Endodermal cell (in vitro differentiated cells): ENCODE results near the gene SLC9A8. TPM values are rescaled to one million over a fixed set of nuclear protein-coding genes. Genes with fewer than 3 reads are reported as not detected.

Experiments used
- DNase-seq: peaks from one replicate; pipeline ENCODE4 v3.0.0-alpha.2; 2017
- H3K27ac ChIP-seq: 2 replicates; pipeline ENCODE4 v1.5.1; 2013; ENCODE audit warnings: mild to moderate bottlenecking, low read depth, low read length, moderate library complexity
- H3K27me3 ChIP-seq: 2 replicates; pipeline ENCODE4 v1.6.1; 2013; ENCODE audit warnings: mild to moderate bottlenecking, low read length, moderate library complexity; ENCODE audit not compliant: insufficient read depth, control insufficient read depth, poor library complexity, severe bottlenecking
- H3K36me3 ChIP-seq: 2 replicates; pipeline ENCODE4 v1.7.0; 2013; ENCODE audit warnings: mild to moderate bottlenecking, low read length, moderate library complexity; ENCODE audit not compliant: control insufficient read depth, insufficient read depth
- H3K4me1 ChIP-seq: one replicate; pipeline ENCODE4 v1.7.0; 2013; ENCODE audit warnings: low read length; ENCODE audit not compliant: control insufficient read depth, insufficient read depth
- H3K4me3 ChIP-seq: 2 replicates; pipeline ENCODE4 v1.5.1; 2013; ENCODE audit warnings: mild to moderate bottlenecking, low read length, moderate library complexity
- H3K9ac ChIP-seq: 2 replicates; pipeline ENCODE4 v1.6.1; 2013; ENCODE audit warnings: mild to moderate bottlenecking, low read length, moderate library complexity; ENCODE audit not compliant: poor library complexity, severe bottlenecking; ENCODE audit errors: extremely low read depth
- H3K9me3 ChIP-seq: 2 replicates; pipeline ENCODE4 v1.6.1; 2013; ENCODE audit warnings: mild to moderate bottlenecking, low read length, moderate library complexity; ENCODE audit not compliant: control insufficient read depth
- H3K27ac Mint-ChIP-seq: 2 replicates; pipeline ENCODE4 v1.8.0; 2020; ENCODE audit warnings: mixed read lengths
- H3K27me3 Mint-ChIP-seq: 2 replicates; pipeline ENCODE4 v1.8.0; 2021; ENCODE audit warnings: mild to moderate bottlenecking, mixed read lengths; ENCODE audit not compliant: insufficient read depth
- H3K36me3 Mint-ChIP-seq: 2 replicates; pipeline ENCODE4 v1.8.0; 2020; ENCODE audit warnings: low read depth, mixed read lengths
- H3K4me1 Mint-ChIP-seq: 2 replicates; pipeline ENCODE4 v1.8.0; 2020; ENCODE audit warnings: mixed read lengths
- H3K4me3 Mint-ChIP-seq: 2 replicates; pipeline ENCODE4 v1.8.0; 2020; ENCODE audit warnings: mild to moderate bottlenecking, moderate library complexity, mixed read lengths
- H3K9me3 Mint-ChIP-seq: 2 replicates; pipeline ENCODE4 v1.8.0; 2020; ENCODE audit warnings: mild to moderate bottlenecking, mixed read lengths
- CTCF ChIP-seq: fragments of 200-600 bp; sonication (generic); conservative IDR thresholded peaks from 2 replicates; pipeline ENCODE4 v1.5.0; 2021; ENCODE audit warnings: antibody characterized with exemption, mild to moderate bottlenecking
- WGBS, 2 experiments: methylation state at CpG; one replicate each; pipeline versions ENCODE4 v1.1.5 to v1.1.7; 2013; ENCODE audit warnings: missing lambda C conversion rate in 2 of 2, mixed read lengths in 1 of 2; ENCODE audit not compliant: insufficient coverage in 1 of 2, insufficient read length in 1 of 2; 5-methylcytosine and 5-hydroxymethylcytosine counted together
- total RNA-seq, 2 donors: library from RNA; stranded (reverse); fragmentation: NEBNext Ultra II Directional in 1 of 2; extraction: Animal tissue kit (Norgen Biotek cat#: 25700) in 1 of 2; gene quantifications; 2 replicates in 1 of 2; 3 replicates in 1 of 2; pipeline ENCODE4 v1.2.1, GENCODE V29; 2021

SLC9A8 gene
- total RNA-seq, 2 donors from 2014 or later, result 8.6 to 10.3 TPM

- Histone ChIP-seq H3K9me3 (no peaks in the 10 kb centered on the region), H3K27ac (peak overlapping the region; percentile 100), H3K4me3 (peak overlapping the region; percentile 98), H3K36me3 (peaks cover 7% of the 10 kb centered on the region), H3K4me1 (peaks cover 6% of the 10 kb centered on the region), H3K9ac (peak overlapping the region; percentile 97), H3K27me3 (no peaks in the 10 kb centered on the region)
- Mint-ChIP-seq H3K4me1 (peaks cover 21% of the 10 kb centered on the region), H3K27me3 (peaks cover 9% of the 10 kb centered on the region), H3K9me3 (peaks cover 2% of the 10 kb centered on the region), H3K4me3 (peak overlapping the region; percentile 86), H3K36me3 (no peaks in the 10 kb centered on the region), H3K27ac (peak overlapping the region; percentile 92)
- DNase-seq, result peak; percentile 77
- 1 to 9% methylated on average over 15 to 19 of the region's 19 CpGs for WGBS, 2 experiments
- TF ChIP-seq CTCF, result no peak
Observed at GRCh38 chr20:49914310-49915117, 101.9 kb downstream of the SLC9A8 start.

GRCh38 chr20:49915118-49915379 lies 102.4 kb downstream of the SLC9A8 start:
- peak overlapping the region; percentile 86 for H3K4me3 Mint-ChIP-seq
- H3K27ac Mint-ChIP-seq, result peak overlapping the region; percentile 92
- no peaks in the 10 kb centered on the region for H3K27me3 ChIP-seq
- H3K9ac ChIP-seq, result peak overlapping the region; percentile 97
- peaks cover 2% of the 10 kb centered on the region for H3K9me3 Mint-ChIP-seq
- TF ChIP-seq CTCF, result no peak
- WGBS, 2 experiments, result 0% methylated on average over 12 to 23 of the region's 23 CpGs
- peak overlapping the region; percentile 98 for H3K4me3 ChIP-seq
- no peaks in the 10 kb centered on the region for H3K9me3 ChIP-seq
- H3K36me3 ChIP-seq, result peaks cover 5% of the 10 kb centered on the region
- H3K27me3 Mint-ChIP-seq, result peaks cover 9% of the 10 kb centered on the region
- H3K27ac ChIP-seq, result peak overlapping the region; percentile 100
- no peaks in the 10 kb centered on the region for H3K36me3 Mint-ChIP-seq
- DNase-seq, result no peak
- H3K4me1 Mint-ChIP-seq, result peaks cover 21% of the 10 kb centered on the region
- H3K4me1 ChIP-seq, result peaks cover 6% of the 10 kb centered on the region

DNA sequence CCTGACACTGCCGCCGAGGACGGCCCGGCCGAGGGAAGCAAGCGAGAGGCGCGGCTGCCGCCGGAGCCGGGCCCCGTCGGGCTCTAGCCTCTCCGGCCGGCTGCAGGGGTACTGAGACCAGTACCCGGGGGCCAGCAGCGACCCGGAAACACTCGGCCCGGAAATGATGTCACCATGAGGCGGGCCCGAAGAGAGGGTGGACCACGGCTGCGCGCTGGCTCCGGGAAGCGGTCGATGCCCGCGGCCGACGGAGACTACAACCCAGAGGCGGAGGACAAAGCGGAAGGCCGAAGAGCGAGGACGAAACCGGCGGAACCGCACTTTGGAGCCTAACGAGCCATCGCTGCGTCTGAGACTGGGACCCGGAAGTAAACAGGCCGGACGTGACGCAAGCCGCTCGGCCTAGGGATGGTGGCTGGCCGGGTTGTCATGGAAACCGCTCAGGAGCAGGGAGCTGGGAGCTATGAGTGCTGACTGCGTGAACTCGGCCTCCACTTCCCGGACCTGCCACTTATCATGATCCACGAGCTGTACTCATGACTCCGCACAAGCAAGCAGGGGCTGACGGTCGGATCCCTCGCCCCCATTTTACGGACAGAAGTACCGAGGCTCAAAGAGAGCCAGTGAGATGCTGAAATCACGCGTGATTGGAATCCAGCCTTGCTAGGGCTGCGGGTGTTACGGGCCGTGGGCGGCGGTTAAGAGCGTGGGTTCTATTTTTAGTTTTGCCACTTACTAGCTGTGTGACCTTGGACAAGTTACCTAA lies 102.9 kb downstream of the SLC9A8 start, which contains the start of gene SPATA2:
Gene SPATA2, minus strand, starts transcription at position 150 of the 766 bp plus-strand sequence. CDS start 7,039 bp downstream, outside the sequence.
- peak; percentile 97 for DNase-seq
- peak within 1 kb of the TSS; percentile 97 for H3K9ac ChIP-seq
- H3K27me3 ChIP-seq, result no peaks in the 10 kb centered on the region
- Mint-ChIP-seq H3K4me1 (peaks cover 21% of the 10 kb centered on the region), H3K9me3 (peaks cover 3% of the 10 kb centered on the region), H3K36me3 (no peaks in the 10 kb centered on the region), H3K27ac (peak within 1 kb of the TSS; percentile 100), H3K4me3 (peak within 1 kb of the TSS; percentile 86), H3K27me3 (peaks cover 9% of the 10 kb centered on the region)
- H3K36me3 ChIP-seq, result peaks cover 5% of the 10 kb centered on the region
- no peak for TF ChIP-seq CTCF
- peak within 1 kb of the TSS; percentile 100 for H3K27ac ChIP-seq
- peaks cover 6% of the 10 kb centered on the region for H3K4me1 ChIP-seq
- H3K4me3 ChIP-seq, result peak within 1 kb of the TSS; percentile 98
- no peaks in the 10 kb centered on the region for H3K9me3 ChIP-seq
- WGBS, 2 experiments, result 1% methylated on average over 42 to 69 of the region's 69 CpGs
